ACC112 (cell line): ENCODE measurements around the gene GDF9.

ENCODE experiments used
- H2AFZ ChIP-seq: fragments of 200-600 bp; sonication (generic); one replicate; pipeline ENCODE4 v1.6.0; 2017; ENCODE audit warnings: antibody characterized with exemption, low read length; ENCODE audit not compliant: unreplicated experiment
- H3K27ac ChIP-seq: fragments of 200-600 bp; sonication (generic); 2 replicates; pipeline ENCODE4 v1.5.1; 2014; ENCODE audit warnings: low read depth, mild to moderate bottlenecking, antibody characterized with exemption, low read length, moderate library complexity
- H3K27me3 ChIP-seq: fragments of 200-600 bp; sonication (generic); 2 replicates; pipeline ENCODE4 v1.6.1; 2014; ENCODE audit warnings: mild to moderate bottlenecking, antibody characterized with exemption, low read length, moderate library complexity, mixed read lengths; ENCODE audit not compliant: insufficient read depth
- H3K36me3 ChIP-seq: fragments of 200-600 bp; sonication (generic); 2 replicates; pipeline ENCODE4 v1.6.1; 2016; ENCODE audit warnings: mild to moderate bottlenecking, antibody characterized with exemption, low read length, moderate library complexity, mixed read lengths; ENCODE audit not compliant: insufficient read depth
- H3K4me1 ChIP-seq: fragments of 200-600 bp; sonication (generic); one replicate; pipeline ENCODE4 v1.6.1; 2016; ENCODE audit warnings: low read length, mixed read lengths; ENCODE audit not compliant: insufficient read depth, unreplicated experiment, control insufficient read depth
- H3K4me3 ChIP-seq: fragments of 200-600 bp; sonication (generic); 2 replicates; pipeline ENCODE4 v1.5.1; 2014; ENCODE audit warnings: mild to moderate bottlenecking, low read depth, low read length
- H3K79me2 ChIP-seq: fragments of 200-600 bp; sonication (generic); one replicate; pipeline ENCODE4 v1.6.0; 2016; ENCODE audit warnings: low read length; ENCODE audit not compliant: control insufficient read depth, unreplicated experiment, insufficient read depth

GDF9 gene

DNA sequence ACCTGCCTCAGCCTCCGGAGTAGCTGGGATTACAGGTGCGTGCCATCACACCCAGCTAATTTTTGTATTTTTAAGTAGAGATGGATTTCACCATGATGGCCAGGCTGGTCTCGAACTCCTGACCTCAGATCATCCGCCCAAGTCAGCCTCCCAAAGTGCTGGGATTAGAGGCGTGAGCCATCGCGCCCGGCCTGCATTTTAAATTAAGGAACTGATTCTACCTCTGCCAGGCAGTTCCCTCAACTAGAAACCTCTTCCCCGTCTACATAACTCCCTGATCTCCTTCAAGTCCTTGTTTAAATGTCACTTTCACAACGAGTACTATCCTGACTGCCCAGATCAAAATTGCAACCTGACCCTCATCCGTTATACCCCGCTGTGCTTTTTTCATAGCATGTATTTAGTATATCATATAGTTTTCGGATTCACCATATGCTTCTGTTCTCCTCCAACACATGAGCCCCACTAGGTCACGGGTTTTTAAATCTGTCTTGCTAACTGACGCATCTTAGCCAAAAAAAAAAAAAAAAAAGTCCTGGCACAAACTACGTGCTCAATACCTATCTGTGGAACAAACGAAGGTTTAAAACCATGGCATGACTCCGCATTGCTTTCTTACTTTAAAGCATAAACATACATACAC is 54.0 kb downstream of the GDF9 start:
- Histone ChIP-seq H3K79me2 (no peaks in the 10 kb centered on the region), H3K27me3 (peaks cover 40% of the 10 kb centered on the region), H3K4me3 (no peak overlapping the region), H3K27ac (no peak overlapping the region), H3K36me3 (no peaks in the 10 kb centered on the region), H3K4me1 (peaks cover 8% of the 10 kb centered on the region), H2AFZ (no peak overlapping the region)
